T-helper 9 cell (primary cell): ENCODE data around the gene TMCO6.
"Not testable (repeated sequence)": the region's sequence is repeated elsewhere in the genome, so short reads cannot be mapped to it uniquely, and the experiment has no call there.

ENCODE experiments used
- DNase-seq: peaks from one replicate; pipeline ENCODE4 v3.0.0-alpha.2; 2020
- total RNA-seq, 2 donors: gene quantifications; one replicate each; lab custom pipeline; 2026; lab: John Stamatoyannopoulos, UW

TMCO6 gene
- total RNA-seq = 20.3 to 22.0 reads per million in 2 donors

DNA sequence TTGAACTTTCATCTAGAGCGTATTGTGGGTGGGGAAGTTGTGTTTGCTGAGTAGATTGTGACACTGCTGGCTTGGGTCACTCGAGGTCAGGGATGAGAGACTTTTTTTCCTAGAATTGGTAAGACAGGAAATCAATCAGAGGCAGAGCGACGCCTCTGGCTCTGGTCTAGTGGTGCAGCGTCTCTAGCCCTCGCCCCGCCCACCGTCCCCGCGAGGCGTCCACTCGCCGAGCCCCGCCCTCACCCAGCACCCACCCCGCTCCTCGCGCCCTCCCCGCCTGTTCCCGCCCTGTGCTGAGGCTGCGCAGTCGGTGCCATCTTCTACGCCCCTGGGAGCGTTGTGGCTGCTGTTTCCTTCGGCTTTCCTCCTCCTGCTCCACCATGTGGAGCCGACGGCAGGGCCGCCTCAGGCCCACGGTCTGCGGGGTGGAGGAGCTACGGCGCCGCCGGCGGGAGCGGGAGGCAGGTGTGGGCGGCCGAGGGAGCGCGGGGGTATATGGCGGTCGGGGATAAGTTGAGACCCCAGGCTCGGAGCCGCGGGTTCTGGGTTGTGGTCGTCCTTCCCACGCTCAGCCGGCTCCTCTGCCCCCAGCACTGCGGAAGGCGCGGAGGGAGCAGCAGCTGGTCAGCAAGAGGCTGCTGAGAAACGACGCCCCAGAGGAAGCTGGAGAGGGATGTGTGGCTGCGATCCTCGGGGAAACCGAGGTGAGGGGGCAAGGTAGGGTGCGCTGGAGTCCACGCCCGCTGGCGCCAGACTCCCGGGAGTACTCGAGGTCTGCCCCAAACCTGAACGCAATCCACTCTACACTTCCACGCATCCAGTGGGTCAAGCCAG is at the start of gene TMCO6:
TSS of gene TMCO6 (plus strand) at position 304 of the 834 bp plus-strand sequence. CDS start at position 381, 77 bp downstream.
- peak; percentile 98 for DNase-seq

- DNase-seq = no peak
Measured at GRCh38 chr5:140590861-140591260, 48.4 kb upstream of the TMCO6 start.

DNA sequence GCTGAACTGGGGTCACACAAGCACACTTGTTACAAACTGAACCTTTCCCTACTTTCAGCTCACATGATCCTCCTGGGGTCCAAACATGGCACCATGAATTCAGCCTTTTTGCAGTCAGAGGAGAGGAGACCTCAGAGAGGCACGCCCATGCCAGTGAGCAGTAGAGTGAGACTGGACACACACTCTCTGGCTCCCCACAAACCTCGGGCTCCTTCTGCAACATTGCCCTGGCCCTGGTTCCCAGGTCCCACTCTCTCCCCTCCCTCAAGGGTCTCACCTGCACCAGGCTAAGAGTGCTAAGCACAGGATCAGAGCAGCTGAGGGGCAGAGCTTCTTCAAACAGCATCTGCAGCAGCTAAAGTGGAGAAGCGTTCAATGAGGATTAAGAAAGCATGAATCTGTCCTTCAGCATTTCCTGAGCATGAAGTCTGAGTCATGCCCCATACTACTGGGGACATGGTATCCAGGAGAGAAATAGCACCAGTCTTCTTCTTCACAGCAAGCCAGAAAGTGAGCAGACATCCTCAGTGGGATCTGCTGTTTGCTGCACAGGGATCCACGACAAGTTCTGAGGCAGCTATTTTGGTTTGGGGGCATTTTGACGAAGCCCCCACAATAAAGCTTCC is 47.4 kb upstream of the TMCO6 start:
- DNase-seq = no peak

GRCh38 chr5:140593070-140593469 is 46.2 kb upstream of the TMCO6 start:
- not testable (repeated sequence) for DNase-seq

GRCh38 chr5:140594169-140594568 is 45.1 kb upstream of the TMCO6 start:
- no peak for DNase-seq

DNA sequence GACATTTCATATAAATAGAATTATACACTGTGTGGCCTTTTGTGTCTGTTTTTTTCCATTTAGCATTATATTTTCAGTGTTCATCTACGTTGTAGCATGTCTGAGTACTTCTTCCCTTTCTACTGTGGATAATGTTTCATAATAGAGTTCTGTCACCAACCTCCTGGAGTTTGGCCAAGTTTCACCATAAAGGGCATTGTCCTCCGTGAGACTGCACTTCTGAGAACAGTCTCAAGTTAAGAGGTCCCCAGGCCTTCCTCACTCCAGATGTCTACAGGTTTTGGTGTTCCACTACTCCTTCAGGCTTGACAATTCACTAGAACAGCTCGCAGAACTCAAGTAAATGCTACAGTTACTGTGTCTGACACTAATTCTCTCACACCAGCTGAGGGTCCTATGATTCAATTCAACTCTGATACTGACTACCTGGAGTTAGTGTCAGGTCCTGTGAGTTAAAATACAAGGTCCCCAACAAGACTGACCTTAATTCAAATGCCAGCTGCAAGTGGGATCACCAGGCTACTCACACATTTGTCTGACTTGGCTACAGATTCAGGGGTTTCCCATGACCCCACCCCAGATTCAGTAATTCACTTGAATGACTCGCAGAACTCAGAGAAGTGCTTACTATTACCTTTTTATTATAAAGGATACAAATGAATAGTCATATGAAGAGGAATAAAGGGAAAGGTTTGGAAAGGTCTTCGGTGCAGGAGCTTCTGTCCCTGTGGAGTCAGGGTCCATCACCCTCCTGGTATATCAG is 43.5 kb upstream of the TMCO6 start:
- DNase-seq = no peak

GRCh38 chr5:140596321-140596741 is 42.9 kb upstream of the TMCO6 start:
- no peak for DNase-seq

DNA sequence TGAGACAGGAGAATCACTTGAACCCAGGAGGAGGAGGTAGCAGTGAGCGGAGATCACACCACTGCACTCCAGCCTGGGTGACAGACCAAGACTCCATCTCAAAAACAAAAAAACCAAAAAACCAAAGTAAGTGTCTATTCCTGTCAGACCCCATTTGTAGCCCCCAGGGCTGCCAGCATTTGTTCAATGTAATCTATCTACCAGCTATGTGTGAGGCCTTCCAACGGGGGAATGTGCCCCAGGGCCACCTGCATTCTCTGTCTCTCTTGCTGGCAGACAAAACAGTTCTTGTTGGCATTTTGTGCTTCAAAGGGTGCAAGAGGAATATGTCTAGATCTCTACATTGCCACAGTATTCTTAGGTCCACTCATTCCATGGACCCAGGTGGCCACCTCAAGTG is 40.4 kb upstream of the TMCO6 start:
- no peak for DNase-seq

DNA sequence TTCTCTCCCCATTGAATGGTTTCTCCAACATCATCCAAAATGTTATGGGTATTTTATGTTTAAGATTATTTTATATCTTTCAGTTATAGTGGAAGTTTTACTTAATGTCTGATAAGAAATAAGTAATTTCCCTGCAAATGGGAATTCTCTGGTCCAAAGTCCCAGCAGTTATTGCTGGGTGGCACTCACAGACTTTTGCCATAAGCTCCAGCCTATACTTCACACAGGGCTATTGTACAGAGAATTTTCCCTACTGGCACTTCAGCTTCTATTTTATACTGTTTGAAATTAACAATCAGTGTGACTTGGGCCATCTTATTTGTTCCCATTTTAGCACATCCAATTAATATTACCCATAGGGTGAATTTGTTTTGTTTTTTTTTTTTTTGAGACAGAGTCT is 39.2 kb upstream of the TMCO6 start:
- no peak for DNase-seq

DNA sequence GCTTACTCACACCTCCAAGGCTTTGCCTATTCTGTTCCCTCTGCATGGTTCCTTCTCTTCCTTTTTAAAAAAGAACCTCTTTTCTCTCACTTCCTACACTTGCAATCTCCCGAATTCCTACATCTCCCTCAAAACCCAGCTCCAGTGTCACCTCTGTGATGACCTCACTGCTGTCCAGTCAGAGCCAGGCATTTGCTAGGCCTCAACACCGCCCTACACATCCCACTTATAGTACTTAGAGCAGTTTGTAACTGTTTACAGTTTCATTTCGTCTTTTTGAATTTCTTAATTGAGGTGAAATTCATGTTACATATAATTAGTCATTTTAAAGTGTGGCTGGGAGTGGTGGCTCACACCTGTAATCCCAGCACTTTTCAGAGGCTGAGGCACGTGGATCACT is 37.1 kb upstream of the TMCO6 start:
- DNase-seq = no peak

- DNase-seq = not testable (repeated sequence)
Measured at GRCh38 chr5:140603446-140603698, 35.9 kb upstream of the TMCO6 start.

- DNase-seq = no peak
Measured at GRCh38 chr5:140603734-140604133, 35.5 kb upstream of the TMCO6 start.

DNA sequence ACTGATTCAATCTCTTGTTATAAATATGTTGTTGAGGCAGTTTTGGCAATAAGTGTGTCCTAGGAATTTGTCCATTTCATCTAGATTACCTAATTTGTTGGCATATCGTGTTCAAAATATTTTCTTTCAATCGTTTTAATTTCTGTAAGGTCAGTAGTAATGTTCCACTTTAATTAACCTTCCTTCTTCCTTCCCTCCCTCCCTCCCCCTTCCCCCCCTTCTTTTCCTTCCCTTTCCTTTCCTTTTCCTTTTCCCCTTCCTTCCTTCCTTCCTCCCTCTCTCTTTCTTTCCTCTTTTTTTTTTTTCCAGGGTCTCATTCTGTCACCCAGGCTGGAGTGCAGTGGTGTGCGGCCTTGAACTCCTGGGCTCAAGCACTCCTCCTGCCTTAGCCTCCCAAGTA is 33.4 kb upstream of the TMCO6 start:
- no peak for DNase-seq

DNA sequence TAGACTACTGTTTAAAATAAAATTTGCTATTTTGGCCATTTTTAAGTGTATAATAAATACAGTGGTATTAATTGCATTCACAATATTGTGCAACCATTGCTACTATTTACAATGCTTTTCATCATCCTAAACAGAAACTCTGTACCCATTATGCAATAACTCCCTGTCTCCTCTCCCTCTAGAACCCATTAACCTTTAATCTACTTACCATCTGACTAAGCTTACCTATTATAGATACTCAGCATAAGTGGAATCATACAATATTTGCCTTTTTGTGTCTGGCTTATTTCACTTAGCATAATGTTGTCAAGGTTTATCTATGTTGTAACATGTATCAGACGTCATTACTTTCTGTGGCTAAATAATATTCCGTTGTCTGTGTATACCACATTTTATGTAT is 32.2 kb upstream of the TMCO6 start:
- no peak for DNase-seq

GRCh38 chr5:140608722-140609121 is 30.5 kb upstream of the TMCO6 start:
- no peak for DNase-seq

- no peak for DNase-seq
Measured at GRCh38 chr5:140609126-140609525, 30.1 kb upstream of the TMCO6 start.

GRCh38 chr5:140611020-140611521 is 28.2 kb upstream of the TMCO6 start:
- no peak for DNase-seq

- no peak for DNase-seq
Measured at GRCh38 chr5:140622301-140622700, 16.9 kb upstream of the TMCO6 start.

- not testable (repeated sequence) for DNase-seq
Measured at GRCh38 chr5:140623061-140623460, 16.2 kb upstream of the TMCO6 start.

GRCh38 chr5:140624886-140625285 is 14.4 kb upstream of the TMCO6 start:
- DNase-seq = not testable (repeated sequence)

DNA sequence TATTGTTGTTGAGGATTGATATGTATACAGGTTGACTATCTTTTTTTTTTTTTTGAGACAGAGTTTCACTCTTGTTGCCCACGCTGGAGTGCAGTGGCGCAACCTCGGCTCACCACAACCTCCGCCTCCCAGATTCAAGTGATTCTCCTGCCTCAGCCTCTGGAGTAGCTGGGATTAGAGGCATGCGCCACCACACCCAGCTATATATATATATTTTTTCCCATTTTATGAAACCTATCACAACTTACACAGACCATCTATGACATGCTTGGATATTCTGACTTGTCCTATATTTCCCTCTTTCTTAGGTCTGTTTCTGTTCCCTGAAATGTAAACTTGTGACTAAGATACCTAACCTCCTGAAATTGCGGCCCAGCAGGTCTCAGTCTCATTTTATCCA is 11.3 kb upstream of the TMCO6 start:
- no peak for DNase-seq

DNA sequence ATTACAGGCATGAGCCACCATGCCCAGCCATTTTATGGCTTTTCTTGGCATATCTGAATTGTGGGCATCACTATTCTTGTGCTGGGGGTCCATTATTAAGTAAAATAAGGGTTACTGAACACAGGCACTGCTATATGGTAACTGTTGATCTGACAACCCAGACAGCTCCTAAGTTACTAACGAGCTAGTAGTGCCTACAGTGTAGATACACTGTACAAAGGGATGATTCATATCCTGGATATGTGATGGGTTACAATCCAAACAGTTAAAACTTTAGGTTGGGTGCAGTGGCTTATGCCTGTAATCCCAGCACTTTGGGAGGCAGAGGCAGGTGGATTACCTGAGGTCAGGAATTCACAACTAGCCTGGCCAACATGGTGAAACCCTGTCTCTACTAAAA is 10.5 kb upstream of the TMCO6 start:
- no peak for DNase-seq

DNA sequence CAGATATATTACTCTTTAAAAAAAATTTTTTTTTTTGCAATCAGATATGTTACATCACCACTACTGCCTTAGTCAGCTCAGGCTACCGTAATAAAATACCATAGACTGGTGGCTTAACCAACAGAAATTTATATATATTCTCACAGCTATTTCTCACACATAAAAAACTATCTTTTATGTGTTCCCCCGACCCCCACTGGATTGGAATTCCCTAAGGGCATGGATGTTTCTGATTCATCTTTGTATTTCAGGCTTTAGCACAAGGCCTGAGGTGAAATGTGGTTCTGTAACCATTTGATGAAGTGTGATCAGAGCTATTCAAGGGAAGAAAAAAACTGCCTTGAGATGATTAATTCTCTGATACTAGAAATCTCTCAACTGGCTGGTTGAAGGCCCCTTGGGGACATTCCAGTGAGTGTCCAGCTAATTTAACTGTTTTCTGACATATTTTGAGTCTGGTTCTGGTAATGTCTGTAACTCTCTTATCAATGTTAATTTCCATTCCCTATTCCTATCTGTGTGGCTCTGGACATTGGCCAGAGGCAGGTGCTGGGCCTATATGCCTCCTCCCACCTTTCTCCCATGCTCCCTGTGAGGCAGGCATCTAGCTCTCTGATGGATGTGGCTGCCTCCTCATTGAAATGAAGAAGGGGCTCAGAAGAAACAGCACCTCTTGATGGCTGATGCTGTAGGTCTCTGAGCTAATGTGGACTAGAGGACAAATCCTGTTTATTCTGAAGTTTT is 8.8 kb upstream of the TMCO6 start:
- no peak for DNase-seq
